H1 (cell line): Measurements from ENCODE around the gene SLC4A9. TPM values are rescaled to one million over a fixed set of nuclear protein-coding genes. Genes with fewer than 3 reads are reported as not detected.

Experiments
- CHD1 ChIP-seq: IDR thresholded peaks from 2 replicates; pipeline ENCODE4 v1.6.1; 2012; ENCODE audit warnings: low read depth, low read length, improper control_type of control experiment
- EZH2 ChIP-seq: fragments of 200-600 bp; sonication (generic); IDR thresholded peaks from 2 replicates; pipeline ENCODE4 v1.7.1; 2012; ENCODE audit warnings: low read depth, mild to moderate bottlenecking, moderate library complexity, low read length, inconsistent platforms; ENCODE audit not compliant: severe bottlenecking
- GABPA ChIP-seq: IDR thresholded peaks from 2 replicates; pipeline ENCODE4 v1.6.1; 2011; ENCODE audit warnings: mild to moderate bottlenecking, low read length, moderate library complexity, borderline replicate concordance; ENCODE audit not compliant: insufficient read depth
- JUN ChIP-seq: IDR thresholded peaks from 2 replicates; pipeline ENCODE4 v1.6.1; 2011; ENCODE audit warnings: low read depth, mild to moderate bottlenecking, improper control_type of control experiment, low read length
- MAFK ChIP-seq: IDR thresholded peaks from 2 replicates; pipeline ENCODE4 v1.6.1; 2012; ENCODE audit warnings: low read depth, mild to moderate bottlenecking, improper control_type of control experiment, low read length
- SIRT6 ChIP-seq: IDR thresholded peaks from one replicate; pipeline ENCODE4 v1.7.1; 2012; ENCODE audit warnings: low read length, inconsistent platforms
- ZNF274 ChIP-seq: IDR thresholded peaks from 2 replicates; pipeline ENCODE4 v1.7.0; 2012; ENCODE audit warnings: low read length, borderline replicate concordance; ENCODE audit errors: extremely low read depth
- polyA plus RNA-seq, 7 experiments: library from polyadenylated mRNA; depleted of rRNA in 3 of 7; stranded (reverse) in 5 of 7; unstranded in 2 of 7; fragments of >200 nt in 5 of 7; fragments of 200-250 nt in 2 of 7; gene quantifications; 1 replicate in 5 of 7; 2 replicates in 1 of 7; 4 replicates in 1 of 7; pipeline versions ENCODE4 v1.2.1 to v1.2.3, GENCODE V29; 2011 to 2013; ENCODE audit warnings: missing spikeins in 2 of 7, mixed read lengths in 2 of 7
- total RNA-seq: library from RNA; stranded (reverse); fragmentation: NEBNext Ultra II Directional; extraction: Animal tissue kit (Norgen Biotek cat#: 25700); gene quantifications from 2 replicates; pipeline ENCODE4 v1.2.1, GENCODE V29; 2021
- TF ChIP-seq, protein P1 (sequence below): fragments of 300-600 bp; sonication (generic); IDR thresholded peaks from 2 replicates; pipeline ENCODE4 v1.7.1; 2012; ENCODE audit warnings: low read length, moderate library complexity, mild to moderate bottlenecking, inconsistent platforms; ENCODE audit not compliant: insufficient replicate concordance

Gene SLC4A9
- total and polyA plus RNA-seq, 2 of the 8 experiments (the other 6 are each of a cell fraction or from before 2014, with no cell fraction given) = 0.15 to 0.28 TPM

DNA sequence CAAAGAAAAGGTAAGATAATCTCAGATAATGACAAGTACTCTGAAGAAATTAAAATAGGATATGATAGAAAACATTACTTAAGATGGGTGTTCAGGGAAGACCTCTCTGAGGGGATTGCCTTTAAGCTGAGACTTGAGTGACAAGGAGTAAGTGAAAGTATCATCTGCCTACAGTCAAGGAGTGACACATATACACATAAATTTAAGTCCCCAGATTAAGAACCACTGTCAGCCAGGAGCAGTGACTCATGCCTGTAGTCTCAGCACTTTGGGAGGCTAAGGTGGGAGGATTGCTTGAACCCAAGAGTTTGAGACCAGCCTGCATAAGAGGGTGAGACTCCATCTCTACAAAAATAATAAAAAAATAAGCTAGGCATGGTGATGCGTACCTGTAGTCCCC lies 22.0 kb downstream of the SLC4A9 start (continued):
- TF ChIP-seq, protein P1, sequence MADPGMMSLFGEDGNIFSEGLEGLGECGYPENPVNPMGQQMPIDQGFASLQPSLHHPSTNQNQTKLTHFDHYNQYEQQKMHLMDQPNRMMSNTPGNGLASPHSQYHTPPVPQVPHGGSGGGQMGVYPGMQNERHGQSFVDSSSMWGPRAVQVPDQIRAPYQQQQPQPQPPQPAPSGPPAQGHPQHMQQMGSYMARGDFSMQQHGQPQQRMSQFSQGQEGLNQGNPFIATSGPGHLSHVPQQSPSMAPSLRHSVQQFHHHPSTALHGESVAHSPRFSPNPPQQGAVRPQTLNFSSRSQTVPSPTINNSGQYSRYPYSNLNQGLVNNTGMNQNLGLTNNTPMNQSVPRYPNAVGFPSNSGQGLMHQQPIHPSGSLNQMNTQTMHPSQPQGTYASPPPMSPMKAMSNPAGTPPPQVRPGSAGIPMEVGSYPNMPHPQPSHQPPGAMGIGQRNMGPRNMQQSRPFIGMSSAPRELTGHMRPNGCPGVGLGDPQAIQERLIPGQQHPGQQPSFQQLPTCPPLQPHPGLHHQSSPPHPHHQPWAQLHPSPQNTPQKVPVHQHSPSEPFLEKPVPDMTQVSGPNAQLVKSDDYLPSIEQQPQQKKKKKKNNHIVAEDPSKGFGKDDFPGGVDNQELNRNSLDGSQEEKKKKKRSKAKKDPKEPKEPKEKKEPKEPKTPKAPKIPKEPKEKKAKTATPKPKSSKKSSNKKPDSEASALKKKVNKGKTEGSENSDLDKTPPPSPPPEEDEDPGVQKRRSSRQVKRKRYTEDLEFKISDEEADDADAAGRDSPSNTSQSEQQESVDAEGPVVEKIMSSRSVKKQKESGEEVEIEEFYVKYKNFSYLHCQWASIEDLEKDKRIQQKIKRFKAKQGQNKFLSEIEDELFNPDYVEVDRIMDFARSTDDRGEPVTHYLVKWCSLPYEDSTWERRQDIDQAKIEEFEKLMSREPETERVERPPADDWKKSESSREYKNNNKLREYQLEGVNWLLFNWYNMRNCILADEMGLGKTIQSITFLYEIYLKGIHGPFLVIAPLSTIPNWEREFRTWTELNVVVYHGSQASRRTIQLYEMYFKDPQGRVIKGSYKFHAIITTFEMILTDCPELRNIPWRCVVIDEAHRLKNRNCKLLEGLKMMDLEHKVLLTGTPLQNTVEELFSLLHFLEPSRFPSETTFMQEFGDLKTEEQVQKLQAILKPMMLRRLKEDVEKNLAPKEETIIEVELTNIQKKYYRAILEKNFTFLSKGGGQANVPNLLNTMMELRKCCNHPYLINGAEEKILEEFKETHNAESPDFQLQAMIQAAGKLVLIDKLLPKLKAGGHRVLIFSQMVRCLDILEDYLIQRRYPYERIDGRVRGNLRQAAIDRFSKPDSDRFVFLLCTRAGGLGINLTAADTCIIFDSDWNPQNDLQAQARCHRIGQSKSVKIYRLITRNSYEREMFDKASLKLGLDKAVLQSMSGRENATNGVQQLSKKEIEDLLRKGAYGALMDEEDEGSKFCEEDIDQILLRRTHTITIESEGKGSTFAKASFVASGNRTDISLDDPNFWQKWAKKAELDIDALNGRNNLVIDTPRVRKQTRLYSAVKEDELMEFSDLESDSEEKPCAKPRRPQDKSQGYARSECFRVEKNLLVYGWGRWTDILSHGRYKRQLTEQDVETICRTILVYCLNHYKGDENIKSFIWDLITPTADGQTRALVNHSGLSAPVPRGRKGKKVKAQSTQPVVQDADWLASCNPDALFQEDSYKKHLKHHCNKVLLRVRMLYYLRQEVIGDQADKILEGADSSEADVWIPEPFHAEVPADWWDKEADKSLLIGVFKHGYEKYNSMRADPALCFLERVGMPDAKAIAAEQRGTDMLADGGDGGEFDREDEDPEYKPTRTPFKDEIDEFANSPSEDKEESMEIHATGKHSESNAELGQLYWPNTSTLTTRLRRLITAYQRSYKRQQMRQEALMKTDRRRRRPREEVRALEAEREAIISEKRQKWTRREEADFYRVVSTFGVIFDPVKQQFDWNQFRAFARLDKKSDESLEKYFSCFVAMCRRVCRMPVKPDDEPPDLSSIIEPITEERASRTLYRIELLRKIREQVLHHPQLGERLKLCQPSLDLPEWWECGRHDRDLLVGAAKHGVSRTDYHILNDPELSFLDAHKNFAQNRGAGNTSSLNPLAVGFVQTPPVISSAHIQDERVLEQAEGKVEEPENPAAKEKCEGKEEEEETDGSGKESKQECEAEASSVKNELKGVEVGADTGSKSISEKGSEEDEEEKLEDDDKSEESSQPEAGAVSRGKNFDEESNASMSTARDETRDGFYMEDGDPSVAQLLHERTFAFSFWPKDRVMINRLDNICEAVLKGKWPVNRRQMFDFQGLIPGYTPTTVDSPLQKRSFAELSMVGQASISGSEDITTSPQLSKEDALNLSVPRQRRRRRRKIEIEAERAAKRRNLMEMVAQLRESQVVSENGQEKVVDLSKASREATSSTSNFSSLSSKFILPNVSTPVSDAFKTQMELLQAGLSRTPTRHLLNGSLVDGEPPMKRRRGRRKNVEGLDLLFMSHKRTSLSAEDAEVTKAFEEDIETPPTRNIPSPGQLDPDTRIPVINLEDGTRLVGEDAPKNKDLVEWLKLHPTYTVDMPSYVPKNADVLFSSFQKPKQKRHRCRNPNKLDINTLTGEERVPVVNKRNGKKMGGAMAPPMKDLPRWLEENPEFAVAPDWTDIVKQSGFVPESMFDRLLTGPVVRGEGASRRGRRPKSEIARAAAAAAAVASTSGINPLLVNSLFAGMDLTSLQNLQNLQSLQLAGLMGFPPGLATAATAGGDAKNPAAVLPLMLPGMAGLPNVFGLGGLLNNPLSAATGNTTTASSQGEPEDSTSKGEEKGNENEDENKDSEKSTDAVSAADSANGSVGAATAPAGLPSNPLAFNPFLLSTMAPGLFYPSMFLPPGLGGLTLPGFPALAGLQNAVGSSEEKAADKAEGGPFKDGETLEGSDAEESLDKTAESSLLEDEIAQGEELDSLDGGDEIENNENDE = no peak
- no peak for TF ChIP-seq SIRT6
- TF ChIP-seq JUN = no peak
- no peak for TF ChIP-seq ZNF274
- TF ChIP-seq CHD1 = no peak
- no peak for TF ChIP-seq MAFK
- no peak for TF ChIP-seq EZH2
- TF ChIP-seq GABPA = no peak
- TF ChIP-seq, all 59 proteins: peak for 0
